ENCODE results near the gene GSTM4.
"Not testable (repeated sequence)": the region's sequence is repeated elsewhere in the genome, so short reads cannot be mapped to it uniquely, and the experiment has no call there.

Gene GSTM4

DNA sequence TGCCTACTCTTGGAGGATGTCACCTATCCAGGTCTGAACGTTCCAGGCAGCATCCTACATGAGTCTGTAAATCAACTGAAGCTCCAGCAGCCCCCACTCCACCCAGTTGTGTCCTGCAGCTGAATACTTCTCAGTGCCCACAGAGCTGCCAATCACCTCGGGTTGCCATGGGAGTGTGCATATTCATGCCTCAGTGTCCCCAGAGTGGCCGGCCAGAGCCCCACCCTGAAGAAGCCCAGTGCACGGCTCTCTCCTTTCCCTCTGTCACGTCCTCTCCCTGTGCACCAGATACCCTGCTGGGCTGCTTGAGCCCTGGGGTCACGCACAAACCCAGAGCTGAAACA is 16.1 kb upstream of the GSTM4 start:
- DNase-seq: no peak

DNA sequence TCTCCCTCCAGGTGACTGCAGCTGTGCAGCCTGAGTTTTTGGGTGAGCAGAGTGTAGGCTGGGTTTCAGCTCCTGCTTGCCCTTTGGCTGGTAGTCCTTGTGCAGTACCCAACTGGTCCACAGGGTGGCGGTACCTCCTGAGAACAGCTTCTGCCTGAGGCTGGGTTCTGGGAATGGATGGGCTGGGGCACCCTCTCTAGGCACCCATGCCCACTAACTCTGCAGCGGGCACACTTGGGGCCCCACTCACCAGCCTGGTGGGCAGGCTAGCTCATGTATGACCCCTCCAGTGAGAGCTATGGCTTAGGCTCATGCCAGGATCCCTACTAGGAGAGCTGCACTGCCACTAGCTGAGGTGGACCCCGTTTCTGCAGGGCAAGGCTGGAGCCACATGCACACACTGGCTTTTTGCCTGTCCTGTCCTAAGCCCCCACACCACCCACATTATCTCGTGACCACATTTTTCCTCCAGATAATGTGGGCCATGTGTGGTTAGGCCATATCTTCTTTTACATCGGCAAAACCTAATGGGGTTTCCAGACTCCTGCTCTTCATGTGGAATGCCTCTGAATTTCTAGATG is 15.5 kb upstream of the GSTM4 start:
- DNase-seq: peak; percentile 79

- no peak for DNase-seq
These were observed 14.7 kb upstream of the GSTM4 start for GRCh38 chr1:109641078-109641740.

- no peak for DNase-seq
These were observed 14.0 kb upstream of the GSTM4 start for GRCh38 chr1:109641861-109642260.

- DNase-seq: no peak
These were observed 13.3 kb upstream of the GSTM4 start for GRCh38 chr1:109642626-109643025.

DNA sequence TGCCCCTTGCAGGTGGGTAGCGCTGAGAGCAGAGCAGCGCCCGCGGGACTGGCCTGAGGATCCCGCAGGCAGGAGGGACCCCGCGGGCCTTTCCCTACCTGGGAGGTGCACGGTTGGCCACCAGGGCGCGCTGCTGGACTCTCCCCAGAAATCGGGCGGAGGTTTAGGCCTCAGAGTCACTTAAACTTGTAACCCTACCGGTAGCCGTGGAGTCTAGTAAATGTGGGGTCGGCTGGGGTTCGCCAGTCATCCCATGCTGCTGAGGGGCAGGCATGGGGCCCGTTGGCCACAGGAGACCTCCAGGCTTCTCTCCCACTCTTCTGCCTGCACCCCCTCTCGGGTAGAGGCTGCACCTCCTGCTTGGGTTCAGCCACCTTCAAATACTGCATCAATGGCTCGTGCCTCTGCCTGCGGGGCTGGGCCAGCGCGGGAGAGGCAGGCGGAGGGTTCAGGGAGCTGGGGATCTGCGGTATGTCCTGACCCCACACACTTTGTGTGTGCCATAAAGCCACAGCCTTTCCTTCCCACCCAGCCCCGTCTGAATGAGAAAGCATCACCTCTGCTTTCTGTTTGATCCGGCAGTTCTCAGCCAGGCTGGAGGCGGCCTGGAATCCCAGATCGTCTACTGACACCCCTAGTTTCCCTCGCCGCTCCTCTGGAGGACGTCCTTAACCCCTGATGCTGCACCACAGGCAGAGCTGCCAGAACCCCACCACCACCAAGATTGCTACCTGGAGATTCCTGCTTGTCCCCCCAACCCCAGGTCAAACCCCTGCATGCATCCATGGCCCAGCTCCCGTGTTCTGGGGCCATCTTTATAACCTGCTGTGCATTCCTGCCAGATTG is 12.3 kb upstream of the GSTM4 start:
- DNase-seq: peak; percentile 79

- no peak for DNase-seq
These were observed 11.2 kb upstream of the GSTM4 start for GRCh38 chr1:109644670-109645069.

DNA sequence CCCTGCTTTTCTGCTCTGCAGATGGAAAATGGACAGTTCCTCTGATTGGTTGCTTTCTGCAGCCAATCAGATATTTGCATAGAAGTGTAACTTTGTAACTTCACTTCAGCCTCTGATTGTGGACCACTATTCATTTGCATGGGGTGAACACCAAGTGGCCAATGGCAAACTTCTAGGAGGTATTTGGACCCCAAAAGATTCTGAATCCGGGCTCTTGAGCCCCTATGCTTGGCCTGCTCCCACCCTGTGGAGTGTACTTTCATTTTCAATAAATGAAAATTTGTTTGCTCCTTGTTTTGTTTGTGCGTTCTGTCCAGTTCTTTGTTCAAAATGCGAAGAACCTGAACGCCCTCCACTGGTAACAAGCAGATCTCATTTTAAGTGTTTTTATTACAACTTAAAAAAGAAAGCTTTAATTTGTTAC is 6.4 kb upstream of the GSTM4 start:
- DNase-seq: no peak

- DNase-seq: no peak
These were observed 5.3 kb upstream of the GSTM4 start for GRCh38 chr1:109650609-109651008.

GRCh38 chr1:109652402-109652801 is 3.5 kb upstream of the GSTM4 start:
- DNase-seq: no peak

- DNase-seq: no peak
These were observed 2.6 kb upstream of the GSTM4 start for GRCh38 chr1:109653306-109653705.

GRCh38 chr1:109654519-109654918 is 1.4 kb upstream of the GSTM4 start:
- no peak for DNase-seq

GRCh38 chr1:109657395-109657794 is 1.5 kb downstream of the GSTM4 start:
- no peak for DNase-seq

- DNase-seq: no peak
These were observed 2.1 kb downstream of the GSTM4 start for GRCh38 chr1:109657970-109658369.

DNA sequence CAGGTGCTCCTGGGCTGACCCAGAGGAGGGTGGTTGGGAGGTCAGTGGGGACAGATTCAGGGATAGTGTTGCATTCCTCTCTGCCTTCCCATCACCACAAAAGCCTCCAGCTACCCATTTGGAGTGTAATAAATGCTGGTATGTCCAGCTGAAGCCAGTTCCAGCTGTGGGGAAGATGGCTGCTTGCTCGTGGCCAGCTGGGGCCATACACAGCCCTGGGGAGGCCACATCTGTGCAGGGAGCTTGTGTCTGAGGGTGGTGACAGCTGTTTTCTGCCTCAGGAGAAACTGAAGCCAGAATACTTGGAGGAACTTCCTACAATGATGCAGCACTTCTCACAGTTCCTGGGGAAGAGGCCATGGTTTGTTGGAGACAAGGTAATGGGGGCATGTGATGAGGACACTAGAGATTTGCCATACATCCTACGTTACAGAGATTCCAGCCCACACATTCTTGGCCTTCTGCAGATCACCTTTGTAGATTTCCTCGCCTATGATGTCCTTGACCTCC is 2.7 kb downstream of the GSTM4 start:
- DNase-seq: no peak

DNA sequence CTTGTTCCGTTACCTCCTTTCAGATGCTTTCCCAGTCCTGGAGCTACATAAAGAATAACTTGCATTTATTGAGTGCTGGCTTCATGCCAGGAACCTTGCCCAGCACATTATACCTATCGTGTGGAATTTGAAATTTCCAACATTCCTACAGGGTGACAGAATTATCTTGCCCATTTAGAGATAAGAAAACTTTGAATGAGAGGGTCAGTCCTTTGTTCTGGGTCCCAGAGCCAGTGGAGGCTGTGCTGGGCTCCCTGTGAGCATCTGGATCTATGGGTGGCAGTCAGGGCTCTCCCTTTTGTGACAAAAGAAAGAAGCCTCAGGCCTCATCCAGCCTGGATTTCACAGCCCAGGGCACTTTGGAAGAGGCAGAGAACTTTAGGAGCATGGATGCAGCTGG is 3.2 kb downstream of the GSTM4 start:
- DNase-seq: no peak

DNA sequence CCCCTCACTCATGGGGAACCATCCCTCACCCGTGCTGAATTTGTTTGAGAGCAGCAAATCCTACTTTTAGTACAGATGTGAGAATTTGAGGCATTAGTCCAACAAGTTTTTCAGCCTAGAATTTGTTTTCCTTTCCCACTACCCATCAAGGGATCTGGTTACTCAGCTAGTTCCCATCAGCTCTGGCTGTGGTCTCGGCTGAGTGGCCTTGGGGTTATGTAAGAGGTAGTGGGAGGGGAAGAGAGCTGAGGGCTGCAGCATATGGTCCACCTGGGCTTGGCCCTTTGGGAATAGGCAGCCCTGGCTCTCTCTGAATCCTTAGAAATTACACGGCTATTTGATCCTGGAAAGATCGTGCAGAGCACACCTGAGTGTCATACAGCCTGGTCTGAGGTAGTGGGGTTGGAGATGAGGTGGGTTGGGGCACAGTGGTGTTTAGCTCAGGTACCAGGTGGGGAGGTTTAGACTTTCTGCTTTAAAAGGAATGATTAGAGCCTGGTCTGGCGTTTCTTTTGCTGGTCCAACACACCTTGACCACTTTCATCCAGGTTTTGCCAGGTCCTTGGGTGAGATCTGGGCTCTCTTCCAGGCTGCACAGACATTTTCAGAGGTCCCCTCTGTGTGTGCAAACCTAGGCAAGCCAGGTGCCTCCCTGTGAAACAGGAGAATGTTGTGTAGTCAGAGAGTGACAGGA is 4.2 kb downstream of the GSTM4 start:
- no peak for DNase-seq

DNA sequence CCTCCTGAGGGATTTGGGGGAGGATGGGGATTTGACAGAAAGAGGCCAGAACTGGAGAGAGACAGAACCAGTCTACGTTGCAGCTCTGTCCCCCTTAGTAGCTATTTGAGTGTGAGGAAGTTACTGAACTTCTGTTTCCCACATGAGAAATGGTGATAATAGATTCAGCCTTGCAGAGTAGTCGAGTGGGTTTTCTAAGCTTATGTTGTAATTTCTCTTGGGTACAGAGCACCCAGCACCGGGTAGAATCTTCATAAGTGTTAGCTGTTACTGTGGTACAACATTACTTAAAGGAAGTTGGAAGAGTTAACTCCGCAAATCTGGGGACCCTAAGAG is 4.8 kb downstream of the GSTM4 start:
- not testable (repeated sequence) for DNase-seq

DNA sequence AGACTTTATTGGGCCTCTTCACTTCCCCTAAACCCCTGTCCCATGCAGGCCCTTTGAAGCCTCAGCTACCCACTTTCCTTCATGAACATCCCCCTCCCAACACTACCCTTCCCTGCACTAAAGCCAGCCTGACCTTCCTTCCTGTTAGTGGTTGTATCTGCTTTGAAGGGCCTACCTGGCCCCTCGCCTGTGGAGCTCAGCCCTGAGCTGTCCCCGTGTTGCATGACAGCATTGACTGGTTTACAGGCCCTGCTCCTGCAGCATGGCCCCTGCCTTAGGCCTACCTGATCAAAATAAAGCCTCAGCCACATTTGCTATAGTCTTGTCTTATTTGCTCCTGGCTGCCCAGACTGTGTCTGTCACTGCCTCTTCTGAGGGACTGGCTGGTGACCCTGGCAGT is 5.5 kb downstream of the GSTM4 start:
- DNase-seq: no peak

GRCh38 chr1:109664671-109665070 is 8.8 kb downstream of the GSTM4 start:
- no peak for DNase-seq

- DNase-seq: peak; percentile 97
These were observed 11.7 kb downstream of the GSTM4 start, which contains the start of gene GSTM2 for GRCh38 chr1:109667452-109668122. TSS of gene GSTM2 (plus strand) at chr1:109668057. CDS start at chr1:109668116, 59 bp downstream.

- DNase-seq: peak; percentile 29
These were observed 12.3 kb downstream of the GSTM4 start for GRCh38 chr1:109668123-109668775.
